Transverse colon (tissue), 4 donors: Measurements from ENCODE around the gene PDIA4. TPM values are rescaled to one million over a fixed set of nuclear protein-coding genes. Genes with fewer than 3 reads are reported as not detected.

Source experiments
- DNase-seq: peaks from one replicate; pipeline ENCODE4 v3.0.0-alpha.2; 2019
- H3K27ac ChIP-seq, 4 donors: fragments of 200-600 bp; sonication (generic); 2 replicates each; pipeline ENCODE4 v1.5.1; 2016 to 2018; ENCODE audit warnings: inconsistent platforms in 4 of 4
- H3K27me3 ChIP-seq: fragments of 200-600 bp; sonication (generic); 2 replicates; pipeline ENCODE4 v1.5.1; 2017; ENCODE audit warnings: inconsistent platforms
- H3K36me3 ChIP-seq, 4 donors: fragments of 200-600 bp; sonication (generic); 2 replicates each; pipeline ENCODE4 v1.5.1; 2017 to 2019; ENCODE audit warnings: inconsistent platforms in 4 of 4
- H3K4me1 ChIP-seq, 4 donors: fragments of 200-600 bp; sonication (generic); 2 replicates each; pipeline ENCODE4 v1.5.1; 2017 to 2020; ENCODE audit warnings: inconsistent platforms in 4 of 4
- H3K4me3 ChIP-seq, 4 donors: fragments of 200-600 bp; sonication (generic); 1 replicate in 1 of 4; 2 replicates in 3 of 4; pipeline versions ENCODE4 v1.5.1 to v1.6.1; 2017 to 2019; ENCODE audit warnings: inconsistent platforms in 4 of 4
- H3K9me3 ChIP-seq, 2 donors: fragments of 200-600 bp; sonication (generic); 2 replicates each; pipeline ENCODE4 v1.5.1; 2017 to 2019; ENCODE audit warnings: inconsistent platforms in 2 of 2
- EP300 ChIP-seq: sonication (generic); formaldehyde crosslinking; IDR thresholded peaks from one replicate; pipeline ENCODE4 v1.6.1; 2017; ENCODE audit warnings: antibody characterized with exemption, low read depth
- POLR2A ChIP-seq: fragments of 450-650 bp; IDR thresholded peaks from one replicate; pipeline ENCODE4 v1.6.1; 2016; ENCODE audit warnings: antibody characterized with exemption, mild to moderate bottlenecking, moderate library complexity
- POLR2AphosphoS5 ChIP-seq, 3 donors: sonication (generic); formaldehyde crosslinking; IDR thresholded peaks; one replicate each; pipeline ENCODE4 v1.6.1; 2016; ENCODE audit warnings: antibody characterized with exemption in 3 of 3
- WGBS, 2 donors: methylation state at CpG; one replicate each; pipeline ENCODE4 v1.1.5; 2018; ENCODE audit warnings: low coverage in 1 of 2; 5-methylcytosine and 5-hydroxymethylcytosine counted together
- in situ Hi-C, 4 donors: fragments of 200-750 bp; cut with MboI; loops; one replicate each; pipeline versions ENCODE4 v1.15.0 to v1.15.1; 2017; ENCODE audit warnings: low sequenced_read_pairs in 3 of 4, low pct_ligation_motif_present in 1 of 4, low pct_unique_long_range_greater_than_20kb in 1 of 4
- intact Hi-C: fragments of 100-400 bp; cut with DNase I; formaldehyde crosslinking; loops from one replicate; pipeline ENCODE4 v1.15.1; 2023; ENCODE audit warnings: low total_unique reads
- total RNA-seq, 4 donors: library from RNA; depleted of rRNA; stranded (reverse); fragments of >200 nt; gene quantifications; one replicate each; pipeline ENCODE4 v1.1.0, GENCODE V29; 2016
- TF ChIP-seq, protein P1 (sequence below), 5 experiments: fragments of 200-600 bp in 3 of 5; fragments of 450-650 bp in 2 of 5; sonication (generic) in 3 of 5; IDR thresholded peaks; 1 replicate in 2 of 5; 2 replicates in 3 of 5; pipeline ENCODE4 v1.5.1; 2016 to 2017; ENCODE audit warnings: antibody characterized with exemption in 5 of 5, inconsistent platforms in 3 of 5, mild to moderate bottlenecking in 2 of 5, moderate library complexity in 1 of 5

Gene PDIA4
- total RNA-seq, 4 donors from 2014 or later: 44.5 to 79.5 (median 74.7) TPM

DNA sequence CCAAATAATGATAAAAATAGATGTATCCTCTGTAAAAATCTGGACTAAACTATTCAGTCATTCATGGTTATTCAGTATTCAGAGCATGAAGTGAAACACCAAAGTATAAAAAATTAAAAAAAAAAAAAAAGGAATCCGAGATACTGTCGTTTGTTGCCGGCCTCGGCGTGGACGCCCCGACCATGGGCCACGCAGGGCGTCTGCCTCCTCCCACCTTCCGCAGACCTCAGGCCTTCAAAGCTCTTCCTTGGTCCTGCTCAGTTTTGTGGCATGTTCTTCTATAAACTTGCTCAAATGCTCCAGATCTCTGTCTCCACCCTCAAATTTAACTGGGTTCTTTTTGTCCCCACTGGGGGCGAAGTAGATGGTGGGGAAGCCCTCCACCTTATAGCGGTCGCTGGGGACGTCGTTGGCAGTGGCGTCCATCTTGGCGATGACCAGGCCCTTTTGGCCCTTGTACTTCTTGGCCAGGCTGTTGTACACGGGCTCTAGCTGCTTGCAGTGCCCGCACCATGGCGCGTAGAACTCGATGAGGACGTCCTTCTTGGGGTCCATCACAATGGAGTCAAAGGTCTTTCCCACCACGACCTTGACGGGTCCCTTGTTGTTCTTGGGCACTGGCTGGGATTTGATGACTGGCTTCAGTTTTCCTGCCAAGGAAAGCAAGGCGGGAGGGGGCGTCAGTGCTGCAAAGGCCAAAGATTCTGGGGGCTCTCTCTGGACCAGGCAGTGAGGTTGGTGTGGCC, 24.6 kb downstream of the PDIA4 start:
- no peak overlapping the region for H3K27ac ChIP-seq
- 90 to 91% methylated on average over 4 to 27 of the region's 27 CpGs for WGBS, 2 donors
- H3K36me3 ChIP-seq: peaks cover 0 to 17% (median 6%) of the 10 kb centered on the region in 4 donors
- intact Hi-C loops (loop anchor here (2.0 kb wide), 1 partner anchor 87 kb away; the partner anchor contains the start of gene ZNF786), in situ Hi-C loops (loop anchor here in 3 of 4 donors (10.0 kb wide), 3 partner anchors 61 to 91 kb away; partner anchors contain the start of gene ZNF786 (in 1 of the 3))
- H3K4me3 ChIP-seq: no peak overlapping the region
- no peaks in the 10 kb centered on the region for H3K4me1 ChIP-seq
- TF ChIP-seq, protein P1, sequence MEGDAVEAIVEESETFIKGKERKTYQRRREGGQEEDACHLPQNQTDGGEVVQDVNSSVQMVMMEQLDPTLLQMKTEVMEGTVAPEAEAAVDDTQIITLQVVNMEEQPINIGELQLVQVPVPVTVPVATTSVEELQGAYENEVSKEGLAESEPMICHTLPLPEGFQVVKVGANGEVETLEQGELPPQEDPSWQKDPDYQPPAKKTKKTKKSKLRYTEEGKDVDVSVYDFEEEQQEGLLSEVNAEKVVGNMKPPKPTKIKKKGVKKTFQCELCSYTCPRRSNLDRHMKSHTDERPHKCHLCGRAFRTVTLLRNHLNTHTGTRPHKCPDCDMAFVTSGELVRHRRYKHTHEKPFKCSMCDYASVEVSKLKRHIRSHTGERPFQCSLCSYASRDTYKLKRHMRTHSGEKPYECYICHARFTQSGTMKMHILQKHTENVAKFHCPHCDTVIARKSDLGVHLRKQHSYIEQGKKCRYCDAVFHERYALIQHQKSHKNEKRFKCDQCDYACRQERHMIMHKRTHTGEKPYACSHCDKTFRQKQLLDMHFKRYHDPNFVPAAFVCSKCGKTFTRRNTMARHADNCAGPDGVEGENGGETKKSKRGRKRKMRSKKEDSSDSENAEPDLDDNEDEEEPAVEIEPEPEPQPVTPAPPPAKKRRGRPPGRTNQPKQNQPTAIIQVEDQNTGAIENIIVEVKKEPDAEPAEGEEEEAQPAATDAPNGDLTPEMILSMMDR (IDR thresholded peaks at IDR 0.05): no peak
- TF ChIP-seq EP300: no peak
- no peak for TF ChIP-seq POLR2A
- TF ChIP-seq POLR2AphosphoS5 (IDR thresholded peaks at IDR 0.05): no peak
- no peak for DNase-seq
- no peaks in the 10 kb centered on the region for H3K9me3 ChIP-seq
- H3K27me3 ChIP-seq: no peaks in the 10 kb centered on the region

DNA sequence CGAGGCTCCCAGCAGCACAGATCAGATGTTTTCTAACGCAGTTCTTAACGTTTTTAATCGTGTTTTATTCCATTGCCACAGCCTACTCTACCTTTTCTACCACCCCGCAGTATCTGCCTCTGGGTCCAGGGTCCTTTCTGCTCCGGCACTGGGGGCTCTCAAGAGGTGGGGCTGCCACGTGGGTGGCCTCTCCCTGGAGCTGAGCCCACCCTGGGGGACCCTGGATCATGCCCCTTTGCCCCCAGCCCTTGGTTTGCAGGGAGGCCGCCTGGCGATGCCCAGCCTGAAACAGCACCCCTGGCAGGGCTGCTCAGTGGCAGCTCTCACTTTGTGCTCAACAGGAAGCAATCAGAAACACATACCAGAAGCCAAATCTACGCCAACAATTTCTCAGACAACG, 25.3 kb downstream of the PDIA4 start:
- in situ Hi-C loops: loop anchor here in 3 of 4 donors (10.0 kb wide), 3 partner anchors 62 to 92 kb away; partner anchors contain the start of gene ZNF786 (in 1 of the 3)
- 78 to 91% methylated on average over 4 to 11 of the region's 11 CpGs for WGBS, 2 donors

DNA sequence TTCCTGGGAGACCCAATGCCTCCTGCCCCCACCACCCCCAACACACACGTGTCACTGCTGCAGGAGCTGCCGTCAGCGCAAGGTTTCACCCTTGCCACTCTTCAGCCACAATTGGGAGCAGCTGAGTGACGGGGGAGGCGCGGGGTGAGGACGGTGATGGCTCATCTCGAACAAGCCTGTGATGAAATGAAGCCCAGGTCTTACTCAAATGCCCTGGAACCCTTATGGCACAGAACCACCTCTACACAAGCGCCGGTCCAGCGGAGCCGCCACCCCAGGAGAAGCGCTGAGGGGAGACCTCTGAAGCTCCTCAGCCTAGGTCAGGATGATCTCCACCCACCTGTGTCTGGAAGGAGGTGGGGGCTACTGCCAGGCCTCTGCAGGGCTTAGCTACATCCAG, 25.7 kb downstream of the PDIA4 start:
- no peaks in the 10 kb centered on the region for H3K27me3 ChIP-seq
- TF ChIP-seq EP300: no peak
- TF ChIP-seq, protein P1 (IDR thresholded peaks at IDR 0.05): no peak
- no peak for TF ChIP-seq POLR2A
- TF ChIP-seq POLR2AphosphoS5 (IDR thresholded peaks at IDR 0.05): no peak
- intact Hi-C loops: no loop called here
- peaks cover 0 to 11% (median 4%) of the 10 kb centered on the region in 4 donors for H3K36me3 ChIP-seq
- H3K4me1 ChIP-seq: no peaks in the 10 kb centered on the region
- 95% methylated on average over 13 of the region's 13 CpGs; no CpG with 5 or more reads in 1 of the 2 donors for WGBS, 2 donors
- no peak overlapping the region for H3K4me3 ChIP-seq
- in situ Hi-C loops: loop anchor here in 3 of 4 donors (10.0 kb wide), 3 partner anchors 62 to 92 kb away; partner anchors contain the start of gene ZNF786 (in 1 of the 3)
- no peaks in the 10 kb centered on the region for H3K9me3 ChIP-seq
- no peak overlapping the region for H3K27ac ChIP-seq
- DNase-seq: no peak

More for the DNA sequence above, 25.3 kb downstream of the PDIA4 start:
- Histone ChIP-seq H3K27me3 (no peaks in the 10 kb centered on the region), H3K4me3 (no peak overlapping the region), H3K27ac (no peak overlapping the region), H3K36me3 (peaks cover 0 to 15% (median 5%) of the 10 kb centered on the region in 4 donors), H3K4me1 (no peaks in the 10 kb centered on the region), H3K9me3 (no peaks in the 10 kb centered on the region)
- intact Hi-C loops: no loop called here
- no peak for DNase-seq
- TF ChIP-seq EP300 (no peak), POLR2AphosphoS5 (IDR thresholded peaks at IDR 0.05) (no peak), POLR2A (no peak)
- TF ChIP-seq, protein P1 (IDR thresholded peaks at IDR 0.05): no peak

DNA sequence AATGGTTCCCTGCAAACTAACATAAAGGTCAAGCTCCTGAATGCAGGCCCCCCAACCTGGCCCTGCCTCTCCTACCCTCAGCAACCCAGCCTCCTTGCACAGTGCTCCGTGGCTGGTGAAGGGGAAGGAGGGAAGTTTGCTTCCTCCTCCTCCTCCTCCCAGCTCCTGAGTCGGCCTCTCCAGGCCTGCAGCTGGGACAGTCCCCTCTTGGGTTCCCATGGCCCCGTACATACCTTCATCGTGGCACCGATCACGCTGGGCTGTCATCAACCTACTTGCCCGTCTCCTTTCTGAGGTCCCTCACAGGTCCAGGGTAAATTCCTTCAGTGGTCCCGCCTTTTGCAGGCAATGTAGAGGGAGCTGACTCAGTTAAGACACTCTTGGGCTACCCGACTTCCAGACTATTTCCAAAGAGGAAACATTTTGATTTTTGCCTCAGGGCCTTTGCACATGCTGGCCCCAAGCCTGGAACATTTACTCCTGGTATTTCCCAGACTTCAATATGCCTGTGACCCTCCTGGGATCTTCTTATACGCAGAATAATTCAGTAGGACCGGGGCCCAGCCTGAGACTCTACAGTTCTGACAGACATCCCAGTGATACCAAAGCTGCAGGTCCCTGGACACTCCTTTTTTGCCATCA, 26.8 kb downstream of the PDIA4 start:
- H3K4me3 ChIP-seq: no peak overlapping the region
- H3K4me1 ChIP-seq: no peaks in the 10 kb centered on the region
- 81 to 84% methylated on average over 7 to 11 of the region's 11 CpGs for WGBS, 2 donors
- in situ Hi-C loops (loop anchor here in 3 of 4 donors (10.0 kb wide), 3 partner anchors 63 to 93 kb away; partner anchors contain the start of gene ZNF786 (in 1 of the 3)), intact Hi-C loops (no loop called here)
- H3K9me3 ChIP-seq: no peaks in the 10 kb centered on the region
- TF ChIP-seq EP300 (no peak), POLR2AphosphoS5 (IDR thresholded peaks at IDR 0.05) (no peak), POLR2A (no peak)
- TF ChIP-seq, protein P1 (IDR thresholded peaks at IDR 0.05): no peak
- DNase-seq: no peak
- no peak overlapping the region for H3K27ac ChIP-seq
- peaks cover 0 to 7% (median 3%) of the 10 kb centered on the region in 4 donors for H3K36me3 ChIP-seq
- H3K27me3 ChIP-seq: no peaks in the 10 kb centered on the region
